PFSK-1 (cell line): ENCODE data around the gene SACS.

Source experiments
- FOXP2 ChIP-seq: optimal IDR thresholded peaks from 2 replicates; pipeline ENCODE3; 2011; ENCODE audit warnings: borderline replicate concordance, control low read depth, inconsistent platforms; ENCODE audit not compliant: insufficient read depth; ENCODE audit errors: extremely low read length, extremely low read depth
- POLR2AphosphoS5 ChIP-seq: IDR thresholded peaks from 2 replicates; pipeline ENCODE4 v1.6.1; 2012; ENCODE audit warnings: low read depth, mild to moderate bottlenecking, control low read depth, low read length, moderate library complexity
- REST ChIP-seq, 2 experiments: IDR thresholded peaks; 2 replicates each; pipeline versions ENCODE4 v1.6.1 to v1.8.0; 2011 to 2012; ENCODE audit warnings: low read depth in 2 of 2, low read length in 2 of 2, control low read depth in 1 of 2, inconsistent platforms in 1 of 2, mild to moderate bottlenecking in 1 of 2, moderate library complexity in 1 of 2; ENCODE audit not compliant: insufficient read depth in 1 of 2
- SIN3A ChIP-seq: IDR thresholded peaks from 2 replicates; pipeline ENCODE4 v1.6.1; 2012; ENCODE audit warnings: mild to moderate bottlenecking, low read length, moderate library complexity, borderline replicate concordance; ENCODE audit not compliant: insufficient read depth

DNA sequence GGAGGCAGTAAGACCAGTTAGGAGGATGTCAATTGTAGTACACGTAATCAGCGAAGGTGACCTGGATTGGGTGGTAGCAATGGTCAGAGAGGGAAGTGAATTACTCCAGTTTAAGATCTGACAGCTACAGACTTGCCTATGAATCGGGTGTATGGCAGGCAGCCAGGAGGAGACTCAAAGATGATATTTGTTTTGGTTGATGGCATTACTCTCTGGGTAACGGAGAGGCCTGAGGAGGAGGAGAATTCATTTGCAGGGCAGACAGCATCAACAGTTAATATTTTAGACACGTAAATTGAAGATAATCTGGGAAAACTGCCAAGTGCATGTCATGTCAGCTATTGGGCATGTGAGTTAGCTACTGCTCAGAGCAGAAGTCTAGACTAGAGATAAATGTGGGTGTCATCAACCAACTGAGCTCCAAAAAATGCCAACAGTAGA lies 143.6 kb downstream of the SACS start:
- TF ChIP-seq POLR2AphosphoS5 = no peak
- TF ChIP-seq SIN3A = no peak
- TF ChIP-seq FOXP2 = no peak
- TF ChIP-seq REST (IDR thresholded peaks at IDR 0.05; ENCODE audit: insufficient read depth in 1 of 2, low read depth in 2 of 2, low read length in 2 of 2) = no peak
